ENCODE data around the gene GSE1. TPM values are rescaled to one million over a fixed set of nuclear protein-coding genes. Genes with fewer than 3 reads are reported as not detected.

The GSE1 gene
- total and polyA plus RNA-seq, 9 of the 15 experiments (the other 6 are each of a cell fraction or from before 2014, with no cell fraction given), result 12.2 to 244 (median 57.9) TPM

DNA sequence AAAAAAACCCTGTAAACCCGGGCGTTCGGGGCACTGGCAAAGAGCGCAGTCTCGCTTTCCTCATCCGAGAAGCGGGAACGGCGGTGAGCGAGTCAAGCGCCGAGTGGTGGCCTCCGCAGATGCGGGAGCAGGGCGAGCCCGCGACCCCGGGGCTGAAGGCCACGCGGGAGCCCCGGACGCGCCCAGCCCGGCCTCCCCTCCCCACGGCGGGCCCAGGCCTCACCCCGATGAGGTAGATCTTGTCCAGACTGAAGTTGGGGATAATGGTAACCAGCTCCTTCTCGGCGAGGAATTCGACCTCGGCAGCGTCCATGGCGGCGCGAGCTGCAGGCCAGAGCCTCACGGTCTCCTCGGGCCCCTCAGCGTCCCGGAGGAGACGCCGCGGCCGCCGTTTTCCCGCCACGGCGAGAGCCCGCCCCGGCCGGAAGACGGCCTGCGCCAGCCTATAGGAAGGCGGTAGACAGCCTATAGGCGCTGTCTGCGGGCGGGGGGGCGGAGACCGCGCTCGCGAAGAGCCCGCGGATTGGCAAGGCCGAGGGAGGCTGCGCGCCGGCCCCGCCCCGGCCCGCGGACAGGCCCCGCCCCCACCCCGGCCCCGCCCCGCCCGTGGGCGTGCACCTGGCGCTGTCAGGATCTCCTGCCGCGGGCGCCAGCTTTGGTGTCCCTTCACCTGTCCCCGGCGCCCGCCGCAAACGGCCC, 75.6 kb downstream of the GSE1 start, which contains the start of gene GINS2 (continued):
- TF ChIP-seq, protein P1, sequence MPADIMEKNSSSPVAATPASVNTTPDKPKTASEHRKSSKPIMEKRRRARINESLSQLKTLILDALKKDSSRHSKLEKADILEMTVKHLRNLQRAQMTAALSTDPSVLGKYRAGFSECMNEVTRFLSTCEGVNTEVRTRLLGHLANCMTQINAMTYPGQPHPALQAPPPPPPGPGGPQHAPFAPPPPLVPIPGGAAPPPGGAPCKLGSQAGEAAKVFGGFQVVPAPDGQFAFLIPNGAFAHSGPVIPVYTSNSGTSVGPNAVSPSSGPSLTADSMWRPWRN (IDR thresholded peaks at IDR 0.05; ENCODE audit: low read depth), result no peak
- TF ChIP-seq EHMT2 (IDR thresholded peaks at IDR 0.05), result no peak
- no peak for TF ChIP-seq MAFF (IDR thresholded peaks at IDR 0.05; ENCODE audit: low read length)
- TF ChIP-seq KLF6 (CRISPR knock-in tag; IDR thresholded peaks at IDR 0.05; ENCODE audit: borderline replicate concordance), result no peak
- peak; percentile 100 for TF ChIP-seq RB1 (IDR thresholded peaks at IDR 0.05; ENCODE audit: low read depth)
- TF ChIP-seq, protein P2, sequence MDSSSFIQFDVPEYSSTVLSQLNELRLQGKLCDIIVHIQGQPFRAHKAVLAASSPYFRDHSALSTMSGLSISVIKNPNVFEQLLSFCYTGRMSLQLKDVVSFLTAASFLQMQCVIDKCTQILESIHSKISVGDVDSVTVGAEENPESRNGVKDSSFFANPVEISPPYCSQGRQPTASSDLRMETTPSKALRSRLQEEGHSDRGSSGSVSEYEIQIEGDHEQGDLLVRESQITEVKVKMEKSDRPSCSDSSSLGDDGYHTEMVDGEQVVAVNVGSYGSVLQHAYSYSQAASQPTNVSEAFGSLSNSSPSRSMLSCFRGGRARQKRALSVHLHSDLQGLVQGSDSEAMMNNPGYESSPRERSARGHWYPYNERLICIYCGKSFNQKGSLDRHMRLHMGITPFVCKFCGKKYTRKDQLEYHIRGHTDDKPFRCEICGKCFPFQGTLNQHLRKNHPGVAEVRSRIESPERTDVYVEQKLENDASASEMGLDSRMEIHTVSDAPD (CRISPR knock-in tag; IDR thresholded peaks at IDR 0.05), result no peak
- no peak for TF ChIP-seq ZNF589 (CRISPR knock-in tag; IDR thresholded peaks at IDR 0.05; ENCODE audit: low read depth)
- TF ChIP-seq NR2C2 (CRISPR knock-in tag; IDR thresholded peaks at IDR 0.05), result no peak
- no peak for TF ChIP-seq NR2C2 (tag; IDR thresholded peaks at IDR 0.05)
- peak; percentile 38 to 83 (median 65) for TF ChIP-seq YY1 (IDR thresholded peaks at IDR 0.05; ENCODE audit: borderline replicate concordance in 1 of 3, control insufficient read depth in 1 of 3, extremely low read depth in 1 of 3, insufficient read depth in 3 of 3, insufficient read length in 1 of 3, insufficient replicate concordance in 2 of 3, low read depth in 1 of 3, low read length in 2 of 3)
- peak; percentile 78 for TF ChIP-seq NFYB (IDR thresholded peaks at IDR 0.05; ENCODE audit: extremely low read depth, insufficient read length)
- TF ChIP-seq, protein P3, sequence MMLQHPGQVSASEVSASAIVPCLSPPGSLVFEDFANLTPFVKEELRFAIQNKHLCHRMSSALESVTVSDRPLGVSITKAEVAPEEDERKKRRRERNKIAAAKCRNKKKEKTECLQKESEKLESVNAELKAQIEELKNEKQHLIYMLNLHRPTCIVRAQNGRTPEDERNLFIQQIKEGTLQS (IDR thresholded peaks at IDR 0.05), result no peak
- TF ChIP-seq, protein P3 (CRISPR knock-in tag; conservative IDR thresholded peaks at IDR 0.05), result 0 out of 2 replicates have a peak, but pooled peaks have one; percentile 51
- TF ChIP-seq FOXA3 (CRISPR knock-in tag; conservative IDR thresholded peaks at IDR 0.05 in 1 of 2, IDR thresholded peaks at IDR 0.05 in 1 of 2), result 0 out of 4 replicates have a peak, but pooled peaks of 1 of the 2 experiments have one; percentile 24
- no peak for TF ChIP-seq CC2D1A (IDR thresholded peaks at IDR 0.05)
- peak; percentile 96 for TF ChIP-seq CXXC5 (CRISPR knock-in tag; IDR thresholded peaks at IDR 0.05)
- peak; percentile 70; the same call in 1 of the 2 replicates for TF ChIP-seq SIN3B (IDR thresholded peaks at IDR 0.05; ENCODE audit: low read depth)
- TF ChIP-seq POLR2G (IDR thresholded peaks at IDR 0.05; ENCODE audit: low read depth, low read length), result peak; percentile 95
- peak; percentile 32; the same call in 1 of the 2 replicates for TF ChIP-seq HDAC8 (tag; IDR thresholded peaks at IDR 0.05)
- no peak for TF ChIP-seq ZNF12 (CRISPR knock-in tag; IDR thresholded peaks at IDR 0.05)
- TF ChIP-seq, protein P4, sequence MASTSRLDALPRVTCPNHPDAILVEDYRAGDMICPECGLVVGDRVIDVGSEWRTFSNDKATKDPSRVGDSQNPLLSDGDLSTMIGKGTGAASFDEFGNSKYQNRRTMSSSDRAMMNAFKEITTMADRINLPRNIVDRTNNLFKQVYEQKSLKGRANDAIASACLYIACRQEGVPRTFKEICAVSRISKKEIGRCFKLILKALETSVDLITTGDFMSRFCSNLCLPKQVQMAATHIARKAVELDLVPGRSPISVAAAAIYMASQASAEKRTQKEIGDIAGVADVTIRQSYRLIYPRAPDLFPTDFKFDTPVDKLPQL (IDR thresholded peaks at IDR 0.05; ENCODE audit: extremely low read depth, insufficient read length), result no peak
- no peak for TF ChIP-seq CEBPG (CRISPR knock-in tag; IDR thresholded peaks at IDR 0.05)
- TF ChIP-seq CEBPG (tag; conservative IDR thresholded peaks at IDR 0.05 in 1 of 2, IDR thresholded peaks at IDR 0.05 in 1 of 2), result no peak
